ENCODE results near the gene GK.

- TF ChIP-seq, protein P1, sequence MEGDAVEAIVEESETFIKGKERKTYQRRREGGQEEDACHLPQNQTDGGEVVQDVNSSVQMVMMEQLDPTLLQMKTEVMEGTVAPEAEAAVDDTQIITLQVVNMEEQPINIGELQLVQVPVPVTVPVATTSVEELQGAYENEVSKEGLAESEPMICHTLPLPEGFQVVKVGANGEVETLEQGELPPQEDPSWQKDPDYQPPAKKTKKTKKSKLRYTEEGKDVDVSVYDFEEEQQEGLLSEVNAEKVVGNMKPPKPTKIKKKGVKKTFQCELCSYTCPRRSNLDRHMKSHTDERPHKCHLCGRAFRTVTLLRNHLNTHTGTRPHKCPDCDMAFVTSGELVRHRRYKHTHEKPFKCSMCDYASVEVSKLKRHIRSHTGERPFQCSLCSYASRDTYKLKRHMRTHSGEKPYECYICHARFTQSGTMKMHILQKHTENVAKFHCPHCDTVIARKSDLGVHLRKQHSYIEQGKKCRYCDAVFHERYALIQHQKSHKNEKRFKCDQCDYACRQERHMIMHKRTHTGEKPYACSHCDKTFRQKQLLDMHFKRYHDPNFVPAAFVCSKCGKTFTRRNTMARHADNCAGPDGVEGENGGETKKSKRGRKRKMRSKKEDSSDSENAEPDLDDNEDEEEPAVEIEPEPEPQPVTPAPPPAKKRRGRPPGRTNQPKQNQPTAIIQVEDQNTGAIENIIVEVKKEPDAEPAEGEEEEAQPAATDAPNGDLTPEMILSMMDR (optimal IDR thresholded peaks at IDR 0.05 in 1 of 3, IDR thresholded peaks at IDR 0.05 in 1 of 3, conservative IDR thresholded peaks at IDR 0.05 in 1 of 3; ENCODE audit: extremely low read depth in 1 of 3, insufficient read depth in 2 of 3, low read length in 3 of 3) = no peak
- TF ChIP-seq EZH2 (IDR thresholded peaks at IDR 0.05; ENCODE audit: low read length) = no peak
Observed at GRCh38 chrX:30712214-30712613, 59.0 kb downstream of the GK start.

All from keratinocyte (primary cell).